Measurements from ENCODE around the gene LBR. TPM values are rescaled to one million over a fixed set of nuclear protein-coding genes. Genes with fewer than 3 reads are reported as not detected.

LBR gene
- total and polyA plus RNA-seq, 2 of the 4 experiments (the other 2 are of a cell fraction), result 21.3 to 24.9 TPM

- H3K4me3 ChIP-seq (ENCODE audit: insufficient read depth, low read depth, low read length), result no peak overlapping the region
- H3K27me3 ChIP-seq (ENCODE audit: control insufficient read depth, insufficient read depth, low read length), result peaks cover 4% of the 10 kb centered on the region; the same call in 1 of the 2 replicates
- H3K4ac ChIP-seq (ENCODE audit: low read depth, low read length), result no peak overlapping the region
- no peaks in the 10 kb centered on the region for H3K36me3 ChIP-seq (ENCODE audit: control insufficient read depth, insufficient read depth, low read length)
- no peak overlapping the region for H3K14ac ChIP-seq (replicated peaks; ENCODE audit: low read depth, low read length)
- BruUV-seq (replicated peaks), result no TSS peak
- dilution Hi-C loops (cut with HindIII; ENCODE audit: low sequenced_read_pairs, unreplicated experiment) (loop anchor here (25.0 kb wide), 1 partner anchor 519 kb away; the partner anchor contains the start of gene SDE2), intact Hi-C loops (cut with micrococcal nuclease) (no loop called here), in situ Hi-C loops (cut with MboI; ENCODE audit: low sequenced_read_pairs) (no loop called here)
- ATAC-seq (ENCODE audit: low read depth) (no peak), DNase-seq (no peak)
- no peaks in the 10 kb centered on the region for H3K79me1 ChIP-seq (ENCODE audit: low read depth in 1 of 2, low read length in 2 of 2)
- H3K27ac ChIP-seq (ENCODE audit: insufficient read depth, low read length), result no peak overlapping the region
- H4K20me1 ChIP-seq (ENCODE audit: insufficient read depth, low read length), result no peaks in the 10 kb centered on the region
- H2AK5ac ChIP-seq (ENCODE audit: low read depth, low read length), result no peak overlapping the region
- no peak overlapping the region for H2AFZ ChIP-seq (replicated peaks; ENCODE audit: low read length, poor library complexity)
- H3K23ac ChIP-seq (ENCODE audit: low read depth, low read length), result no peak overlapping the region
- H3K4me1 ChIP-seq (ENCODE audit: control insufficient read depth, insufficient read depth, low read length), result no peaks in the 10 kb centered on the region
- H2BK20ac ChIP-seq (ENCODE audit: low read depth, low read length), result no peak overlapping the region
- POLR2A ChIA-PET (ENCODE audit: unreplicated experiment), result no interaction called here
- H4K91ac ChIP-seq (ENCODE audit: insufficient read depth, low read depth, low read length), result no peak overlapping the region
- no peak overlapping the region for H2AK9ac ChIP-seq (replicated peaks; ENCODE audit: low read depth, low read length, poor library complexity)
- no peak overlapping the region for H3K4me2 ChIP-seq (ENCODE audit: low read depth, low read length)
- H3K9me1 ChIP-seq (ENCODE audit: insufficient read depth, low read length), result no peaks in the 10 kb centered on the region
- no peaks in the 10 kb centered on the region for H3K9me3 ChIP-seq (ENCODE audit: control insufficient read depth, insufficient read depth, low read length)
- TF ChIP-seq RAD21 (IDR thresholded peaks at IDR 0.05; ENCODE audit: low read length), result no peak
- TF ChIP-seq MAZ (IDR thresholded peaks at IDR 0.05; ENCODE audit: borderline replicate concordance, low read depth, low read length), result no peak
- TF ChIP-seq RCOR1 (IDR thresholded peaks at IDR 0.05; ENCODE audit: insufficient replicate concordance, low read length), result no peak
- no peak for TF ChIP-seq BHLHE40 (IDR thresholded peaks at IDR 0.05; ENCODE audit: low read depth, low read length)
- TF ChIP-seq NFE2L2 (IDR thresholded peaks at IDR 0.05; ENCODE audit: low read depth, low read length), result no peak
- TF ChIP-seq MXI1 (IDR thresholded peaks at IDR 0.05; ENCODE audit: borderline replicate concordance, low read depth, low read length), result no peak
- TF ChIP-seq CHD1 (IDR thresholded peaks at IDR 0.05; ENCODE audit: low read depth, low read length), result no peak
- no peak for TF ChIP-seq CEBPB (IDR thresholded peaks at IDR 0.05; ENCODE audit: low read depth, low read length)
- no peak for TF ChIP-seq SMC3 (IDR thresholded peaks at IDR 0.05; ENCODE audit: low read depth, low read length)
- no peak for TF ChIP-seq MAFK (IDR thresholded peaks at IDR 0.05; ENCODE audit: low read depth, low read length)
- no peak for TF ChIP-seq USF2 (IDR thresholded peaks at IDR 0.05; ENCODE audit: low read depth, low read length)
- TF ChIP-seq RFX5 (IDR thresholded peaks at IDR 0.05; ENCODE audit: low read depth, low read length), result no peak
- TF ChIP-seq CTCF (conservative IDR thresholded peaks at IDR 0.05; ENCODE audit: low read depth, low read length), result no peak
- TF ChIP-seq, protein P1, sequence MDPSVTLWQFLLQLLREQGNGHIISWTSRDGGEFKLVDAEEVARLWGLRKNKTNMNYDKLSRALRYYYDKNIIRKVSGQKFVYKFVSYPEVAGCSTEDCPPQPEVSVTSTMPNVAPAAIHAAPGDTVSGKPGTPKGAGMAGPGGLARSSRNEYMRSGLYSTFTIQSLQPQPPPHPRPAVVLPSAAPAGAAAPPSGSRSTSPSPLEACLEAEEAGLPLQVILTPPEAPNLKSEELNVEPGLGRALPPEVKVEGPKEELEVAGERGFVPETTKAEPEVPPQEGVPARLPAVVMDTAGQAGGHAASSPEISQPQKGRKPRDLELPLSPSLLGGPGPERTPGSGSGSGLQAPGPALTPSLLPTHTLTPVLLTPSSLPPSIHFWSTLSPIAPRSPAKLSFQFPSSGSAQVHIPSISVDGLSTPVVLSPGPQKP (IDR thresholded peaks at IDR 0.05; ENCODE audit: borderline replicate concordance, low read depth, low read length), result no peak
- no peak for TF ChIP-seq POLR2A (IDR thresholded peaks at IDR 0.05; ENCODE audit: low read depth, low read length)
- no peak for TF ChIP-seq FOS (IDR thresholded peaks at IDR 0.05; ENCODE audit: low read depth, low read length)
- H4K8ac ChIP-seq (ENCODE audit: low read depth in 2 of 2, low read length in 2 of 2), result no peak overlapping the region; a peak in 1 of 4 replicates
- H2BK120ac ChIP-seq (ENCODE audit: low read depth, low read length), result no peak overlapping the region
- H3K56ac ChIP-seq (ENCODE audit: extremely low read depth, insufficient read depth, low read length), result no peak overlapping the region
- H2BK5ac ChIP-seq (ENCODE audit: low read depth, low read length, poor library complexity, severe bottlenecking), result no peak overlapping the region
- CTCF ChIA-PET, result no interaction called here
- WGBS, 2 experiments (ENCODE audit: extremely low coverage in 2 of 2, insufficient read length in 1 of 2), result 100% methylated on average over 3 of the region's 10 CpGs; no CpG with 5 or more reads in 1 of the 2 experiments
- no peak overlapping the region for H3K9ac ChIP-seq (ENCODE audit: low read depth, low read length)
- no peak overlapping the region for H4K5ac ChIP-seq (ENCODE audit: low read depth, low read length)
- no peak overlapping the region for H3K18ac ChIP-seq (ENCODE audit: low read depth, low read length)
- no peak overlapping the region for H2BK15ac ChIP-seq (ENCODE audit: low read depth, low read length)
Observed at GRCh38 chr1:225468270-225469020, 40.6 kb upstream of the LBR start.

Data from IMR-90 (cell line).